H1 (cell line): ENCODE data around the gene MGST1. TPM values are rescaled to one million over a fixed set of nuclear protein-coding genes. Genes with fewer than 3 reads are reported as not detected.

ENCODE experiments used
- CTCF ChIA-PET: fragments of 300-600 bp; sonication (Branson Sonifier 250); formaldehyde crosslinking; loops from one replicate; lab custom pipeline; 2021; ENCODE audit not compliant: partially characterized antibody; lab: Charles Lee
- POLR2A ChIA-PET: fragments of 300-600 bp; sonication (Branson Sonifier 250); formaldehyde crosslinking; loops from one replicate; lab custom pipeline; 2021; ENCODE audit warnings: inconsistent platforms; ENCODE audit not compliant: partially characterized antibody; lab: Charles Lee
- DNase-seq, 2 experiments: peaks; one replicate each; pipeline versions ENCODE4 v3.0.0 to v3.0.0-alpha.2; 2010 to 2022; ENCODE audit warnings: low spot score in 2 of 2, low read depth in 1 of 2, mixed read lengths in 1 of 2
- FAIRE-seq: peaks from 2 replicates; lab custom pipeline; 2011; peaks lifted over from hg19 to GRCh38; lab: Jason Lieb, UNC
- H2AFZ ChIP-seq: 2 replicates; pipeline ENCODE4 v1.8.1; 2012; ENCODE audit warnings: low read length, inconsistent platforms
- H2AK5ac ChIP-seq: 2 replicates; pipeline ENCODE4 v1.6.1; 2013; ENCODE audit warnings: low read depth, low read length
- H2BK120ac ChIP-seq: replicated peaks from 2 replicates; pipeline ENCODE3; 2013; ENCODE audit warnings: low read depth, low read length, inconsistent platforms
- H2BK12ac ChIP-seq: 2 replicates; pipeline ENCODE4 v1.6.1; 2013; ENCODE audit warnings: low read depth, low read length
- H2BK15ac ChIP-seq: 2 replicates; pipeline ENCODE4 v1.6.1; 2013; ENCODE audit warnings: low read length
- H2BK20ac ChIP-seq: 2 replicates; pipeline ENCODE4 v1.6.1; 2013; ENCODE audit warnings: low read length
- H2BK5ac ChIP-seq: 2 replicates; pipeline ENCODE4 v1.6.1; 2013; ENCODE audit warnings: low read depth, low read length
- H3K14ac ChIP-seq: 2 replicates; pipeline ENCODE4 v1.6.1; 2013; ENCODE audit warnings: inconsistent platforms; ENCODE audit not compliant: insufficient read length
- H3K18ac ChIP-seq: 2 replicates; pipeline ENCODE4 v1.6.1; 2013; ENCODE audit warnings: low read length; ENCODE audit errors: extremely low read depth
- H3K23ac ChIP-seq: 2 replicates; pipeline ENCODE4 v1.6.1; 2013; ENCODE audit warnings: inconsistent platforms; ENCODE audit not compliant: insufficient read length
- H3K23me2 ChIP-seq: 2 replicates; pipeline ENCODE4 v1.6.1; 2013; ENCODE audit warnings: low read depth, low read length
- H3K27ac ChIP-seq: 2 replicates; pipeline ENCODE4 v1.6.1; 2011; ENCODE audit warnings: low read depth, low read length, inconsistent platforms
- H3K27me3 ChIP-seq, 4 experiments: replicated peaks in 1 of 4; 1 replicate in 1 of 4; 2 replicates in 3 of 4; pipeline versions ENCODE4 v1.6.1 to v1.8.1; 2011 to 2013; ENCODE audit warnings: low read length in 3 of 4, mild to moderate bottlenecking in 3 of 4, inconsistent platforms in 2 of 4, mixed read lengths in 2 of 4, moderate library complexity in 1 of 4; ENCODE audit not compliant: control insufficient read depth in 3 of 4, insufficient read depth in 3 of 4; ENCODE audit errors: extremely low read depth in 1 of 4
- H3K36me3 ChIP-seq, 4 experiments: 2 replicates each; pipeline versions ENCODE4 v1.6.1 to v1.8.1; 2011 to 2013; ENCODE audit warnings: mild to moderate bottlenecking in 4 of 4, low read length in 3 of 4, moderate library complexity in 2 of 4, control low read depth in 1 of 4, inconsistent platforms in 1 of 4; ENCODE audit not compliant: insufficient read depth in 4 of 4, control insufficient read depth in 2 of 4
- H3K4ac ChIP-seq: replicated peaks from 2 replicates; pipeline ENCODE3; 2013; ENCODE audit warnings: low read length, low read depth, mixed read lengths, inconsistent platforms; ENCODE audit not compliant: insufficient read length
- H3K4me1 ChIP-seq, 4 experiments: replicated peaks in 1 of 4; 1 replicate in 1 of 4; 2 replicates in 3 of 4; pipeline versions ENCODE4 v1.6.1 to v1.8.1; 2011 to 2013; ENCODE audit warnings: low read length in 3 of 4, inconsistent platforms in 2 of 4, mixed read lengths in 1 of 4; ENCODE audit not compliant: insufficient read depth in 4 of 4, control insufficient read depth in 3 of 4
- H3K4me2 ChIP-seq, 2 experiments: 2 replicates each; pipeline versions ENCODE4 v1.6.1 to v1.8.1; 2011 to 2013; ENCODE audit warnings: low read depth in 2 of 2, low read length in 2 of 2, control low read depth in 1 of 2, inconsistent platforms in 1 of 2, mild to moderate bottlenecking in 1 of 2; ENCODE audit not compliant: insufficient read depth in 1 of 2
- H3K4me3 ChIP-seq, 4 experiments: fragments of 200-600, 300-600 bp in 1 of 4; sonication (generic), shearing (Covaris generic), sonication (Bioruptor Twin) in 1 of 4; 2 replicates each; pipeline versions ENCODE4 v1.5.1 to v1.8.1; 2011 to 2016; ENCODE audit warnings: low read length in 4 of 4, low read depth in 3 of 4, control low read depth in 2 of 4, inconsistent platforms in 2 of 4, mild to moderate bottlenecking in 2 of 4, mixed read lengths in 1 of 4, moderate library complexity in 1 of 4; ENCODE audit not compliant: insufficient read depth in 2 of 4; ENCODE audit errors: extremely low read depth in 1 of 4
- H3K56ac ChIP-seq: replicated peaks from 2 replicates; pipeline ENCODE3; 2013; ENCODE audit warnings: low read depth, mild to moderate bottlenecking, mixed read lengths, low read length, inconsistent platforms; ENCODE audit not compliant: insufficient read length
- H3K79me1 ChIP-seq: 2 replicates; pipeline ENCODE4 v1.6.1; 2013; ENCODE audit warnings: low read depth, low read length, control low read depth
- H3K79me2 ChIP-seq, 2 experiments: 2 replicates each; pipeline versions ENCODE4 v1.6.1 to v1.8.1; 2012 to 2013; ENCODE audit warnings: low read length in 2 of 2, mild to moderate bottlenecking in 2 of 2, inconsistent platforms in 1 of 2; ENCODE audit not compliant: insufficient read depth in 2 of 2, control insufficient read depth in 1 of 2
- H3K9ac ChIP-seq, 4 experiments: replicated peaks in 1 of 4; 1 replicate in 1 of 4; 2 replicates in 3 of 4; pipeline versions ENCODE4 v1.6.1 to v1.8.1; 2011 to 2013; ENCODE audit warnings: low read depth in 3 of 4, low read length in 3 of 4, control low read depth in 2 of 4, mild to moderate bottlenecking in 2 of 4, moderate library complexity in 2 of 4, inconsistent platforms in 1 of 4; ENCODE audit errors: extremely low read depth in 1 of 4
- H3K9me3 ChIP-seq, 2 experiments: 2 replicates each; pipeline versions ENCODE4 v1.6.1 to v1.8.1; 2012 to 2013; ENCODE audit warnings: mild to moderate bottlenecking in 2 of 2, moderate library complexity in 2 of 2, control low read depth in 1 of 2, inconsistent platforms in 1 of 2, low read depth in 1 of 2, low read length in 1 of 2, mixed read lengths in 1 of 2; ENCODE audit not compliant: insufficient read depth in 2 of 2
- H4K20me1 ChIP-seq, 2 experiments: replicated peaks in 1 of 2; 2 replicates each; pipeline versions ENCODE3 to v1.8.1; 2011 to 2013; ENCODE audit warnings: inconsistent platforms in 2 of 2, low read length in 2 of 2, mild to moderate bottlenecking in 1 of 2; ENCODE audit not compliant: insufficient read depth in 2 of 2, control insufficient read depth in 1 of 2
- H4K5ac ChIP-seq: 2 replicates; pipeline ENCODE4 v1.6.1; 2013; ENCODE audit warnings: low read length, low read depth, mixed read lengths, inconsistent platforms; ENCODE audit not compliant: insufficient read length
- H4K8ac ChIP-seq: 2 replicates; pipeline ENCODE4 v1.8.0; 2013; ENCODE audit warnings: mild to moderate bottlenecking, moderate library complexity, low read length, inconsistent platforms; ENCODE audit not compliant: insufficient read depth; ENCODE audit errors: extremely low read depth
- H4K91ac ChIP-seq: replicated peaks from 2 replicates; pipeline ENCODE3; 2013; ENCODE audit warnings: low read length, mixed read lengths, inconsistent platforms; ENCODE audit not compliant: insufficient read length
- PHF8 ChIP-seq: fragments of 200-600 bp; sonication (generic); conservative IDR thresholded peaks from 2 replicates; pipeline ENCODE4 v1.7.1; 2012; ENCODE audit warnings: low read depth, mild to moderate bottlenecking, inconsistent platforms, low read length, moderate library complexity
- POLR2A ChIP-seq, 2 experiments: IDR thresholded peaks; 1 replicate in 1 of 2; 2 replicates in 1 of 2; pipeline ENCODE4 v1.6.1; 2011; ENCODE audit warnings: low read depth in 2 of 2, low read length in 2 of 2, mild to moderate bottlenecking in 2 of 2; ENCODE audit errors: control extremely low read depth in 1 of 2
- TEAD4 ChIP-seq: IDR thresholded peaks from 2 replicates; pipeline ENCODE4 v1.6.1; 2012; ENCODE audit warnings: low read depth, low read length, inconsistent platforms, mixed read lengths
- WGBS, 2 experiments: shearing (Covaris generic) in 1 of 2; methylation state at CpG; one replicate each; pipeline versions ENCODE4 v1.1.6 to v1.1.7; 2013 to 2015; ENCODE audit warnings: low lambda C conversion rate in 2 of 2, mixed read lengths in 2 of 2, inconsistent platforms in 1 of 2, low coverage in 1 of 2, missing lambda C conversion rate in 1 of 2; ENCODE audit not compliant: insufficient replicate concordance in 2 of 2, insufficient coverage in 1 of 2, insufficient read length in 1 of 2; ENCODE audit errors: extremely low coverage in 1 of 2, missing lambda C conversion rate in 1 of 2; 5-methylcytosine and 5-hydroxymethylcytosine counted together
- polyA plus RNA-seq, 7 experiments: library from polyadenylated mRNA; depleted of rRNA in 3 of 7; stranded (reverse) in 5 of 7; unstranded in 2 of 7; fragments of >200 nt in 5 of 7; fragments of 200-250 nt in 2 of 7; gene quantifications; 1 replicate in 5 of 7; 2 replicates in 1 of 7; 4 replicates in 1 of 7; pipeline versions ENCODE4 v1.2.1 to v1.2.3, GENCODE V29; 2011 to 2013; ENCODE audit warnings: missing spikeins in 2 of 7, mixed read lengths in 2 of 7
- total RNA-seq: library from RNA; stranded (reverse); fragmentation: NEBNext Ultra II Directional; extraction: Animal tissue kit (Norgen Biotek cat#: 25700); gene quantifications from 2 replicates; pipeline ENCODE4 v1.2.1, GENCODE V29; 2021

MGST1 gene
- total and polyA plus RNA-seq, 2 of the 8 experiments (the other 6 are each of a cell fraction or from before 2014, with no cell fraction given), result 442 to 478 TPM

GRCh38 chr12:16300736-16301135, 46.7 kb upstream of the MGST1 start:
- TF ChIP-seq PHF8, result no peak
- TF ChIP-seq TEAD4, result no peak
- TF ChIP-seq POLR2A (IDR thresholded peaks at IDR 0.05; ENCODE audit: control extremely low read depth in 1 of 2, low read depth in 2 of 2, low read length in 2 of 2), result no peak
- TF ChIP-seq, all 59 proteins: peak for 0
- FAIRE-seq, result no peak
- POLR2A ChIA-PET, result no interaction called here

More at GRCh38 chr12:16300736-16301135, 46.7 kb upstream of the MGST1 start:
- no peak overlapping the region for H3K27ac ChIP-seq
- H3K18ac ChIP-seq, result no peak overlapping the region
- H3K23me2 ChIP-seq, result no peaks in the 10 kb centered on the region; the same call in 1 of the 2 replicates
- no peak overlapping the region for H2BK20ac ChIP-seq
- no peaks in the 10 kb centered on the region for H4K20me1 ChIP-seq
- no peak overlapping the region for H2BK5ac ChIP-seq
- H3K36me3 ChIP-seq, result no peaks in the 10 kb centered on the region
- 99% methylated on average over 7 of the region's 7 CpGs; no CpG with 5 or more reads in 1 of the 2 experiments for WGBS, 2 experiments
- H3K4ac ChIP-seq, result no peak overlapping the region
- CTCF ChIA-PET, result no interaction called here
- H2AK5ac ChIP-seq, result no peak overlapping the region
- DNase-seq, result no peak
- no peak overlapping the region for H2BK120ac ChIP-seq
- H4K91ac ChIP-seq, result no peak overlapping the region
- H3K4me3 ChIP-seq, result no peak overlapping the region
- no peak overlapping the region for H2AFZ ChIP-seq
- no peak overlapping the region for H2BK15ac ChIP-seq
- H3K27me3 ChIP-seq, result no peaks in the 10 kb centered on the region
- H3K4me1 ChIP-seq, result no peaks in the 10 kb centered on the region
- H3K14ac ChIP-seq, result no peak overlapping the region
- no peak overlapping the region for H3K4me2 ChIP-seq
- H3K23ac ChIP-seq, result no peak overlapping the region
- H3K79me2 ChIP-seq, result no peaks in the 10 kb centered on the region
- no peaks in the 10 kb centered on the region for H3K9me3 ChIP-seq
- H2BK12ac ChIP-seq, result no peak overlapping the region
- H4K8ac ChIP-seq, result no peak overlapping the region
- H4K5ac ChIP-seq, result no peak overlapping the region
- H3K79me1 ChIP-seq, result no peaks in the 10 kb centered on the region
- H3K56ac ChIP-seq, result no peak overlapping the region
- H3K9ac ChIP-seq, result no peak overlapping the region
